Measurements from ENCODE around the gene POLR1E. TPM values are rescaled to one million over a fixed set of nuclear protein-coding genes. Genes with fewer than 3 reads are reported as not detected.

POLR1E gene, protein sequence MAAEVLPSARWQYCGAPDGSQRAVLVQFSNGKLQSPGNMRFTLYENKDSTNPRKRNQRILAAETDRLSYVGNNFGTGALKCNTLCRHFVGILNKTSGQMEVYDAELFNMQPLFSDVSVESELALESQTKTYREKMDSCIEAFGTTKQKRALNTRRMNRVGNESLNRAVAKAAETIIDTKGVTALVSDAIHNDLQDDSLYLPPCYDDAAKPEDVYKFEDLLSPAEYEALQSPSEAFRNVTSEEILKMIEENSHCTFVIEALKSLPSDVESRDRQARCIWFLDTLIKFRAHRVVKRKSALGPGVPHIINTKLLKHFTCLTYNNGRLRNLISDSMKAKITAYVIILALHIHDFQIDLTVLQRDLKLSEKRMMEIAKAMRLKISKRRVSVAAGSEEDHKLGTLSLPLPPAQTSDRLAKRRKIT
- 37.2 to 41.3 TPM (median 38.8 TPM) in 5 replicates for total RNA-seq (2022; extraction: Qiagen RNA extraction)

DNA sequence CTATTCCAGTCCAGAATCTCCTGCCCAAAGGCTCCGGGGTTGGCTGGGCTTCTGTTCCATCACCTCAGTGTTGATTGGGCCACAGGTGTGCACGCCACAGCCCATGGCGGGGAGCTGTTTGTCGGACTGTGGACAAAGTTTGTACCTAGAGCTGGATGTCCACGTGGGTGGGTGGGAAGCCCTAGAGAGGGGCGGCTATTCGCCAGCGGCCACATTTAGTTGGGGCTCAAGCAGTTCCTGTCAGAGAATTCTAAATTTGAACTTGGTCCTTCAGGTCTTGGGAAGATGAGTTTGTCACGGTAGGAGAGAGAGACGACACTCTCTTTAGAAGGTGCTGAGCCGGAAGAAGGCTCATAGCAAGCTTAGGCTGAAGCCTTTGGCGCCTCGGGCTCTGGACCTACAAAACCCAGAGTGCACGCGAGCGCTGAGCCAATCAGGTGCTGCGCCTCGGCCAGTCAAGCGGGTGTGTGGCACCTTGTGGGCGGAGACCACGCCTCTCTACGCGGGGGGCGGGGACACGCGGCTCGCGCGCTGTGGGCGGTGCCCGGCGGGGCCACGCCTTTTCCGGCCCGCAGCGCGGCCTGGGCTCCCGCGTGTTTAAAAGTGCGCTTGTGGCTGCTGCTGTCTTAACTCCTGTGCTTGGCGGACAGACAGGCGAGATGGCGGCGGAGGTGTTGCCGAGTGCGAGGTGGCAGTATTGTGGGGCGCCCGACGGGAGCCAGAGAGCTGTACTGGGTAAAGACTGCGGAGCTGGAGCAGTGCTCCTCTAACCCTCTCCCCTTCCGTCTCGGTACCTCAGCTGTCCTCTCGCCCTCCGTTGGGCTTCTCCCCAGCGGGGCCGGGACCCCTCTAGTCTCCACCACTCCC, at the start of gene POLR1E:
POLR1E (plus strand) TSS at position 560 of the 867 bp plus-strand sequence; CDS start at position 660, 100 bp downstream.

DNA sequence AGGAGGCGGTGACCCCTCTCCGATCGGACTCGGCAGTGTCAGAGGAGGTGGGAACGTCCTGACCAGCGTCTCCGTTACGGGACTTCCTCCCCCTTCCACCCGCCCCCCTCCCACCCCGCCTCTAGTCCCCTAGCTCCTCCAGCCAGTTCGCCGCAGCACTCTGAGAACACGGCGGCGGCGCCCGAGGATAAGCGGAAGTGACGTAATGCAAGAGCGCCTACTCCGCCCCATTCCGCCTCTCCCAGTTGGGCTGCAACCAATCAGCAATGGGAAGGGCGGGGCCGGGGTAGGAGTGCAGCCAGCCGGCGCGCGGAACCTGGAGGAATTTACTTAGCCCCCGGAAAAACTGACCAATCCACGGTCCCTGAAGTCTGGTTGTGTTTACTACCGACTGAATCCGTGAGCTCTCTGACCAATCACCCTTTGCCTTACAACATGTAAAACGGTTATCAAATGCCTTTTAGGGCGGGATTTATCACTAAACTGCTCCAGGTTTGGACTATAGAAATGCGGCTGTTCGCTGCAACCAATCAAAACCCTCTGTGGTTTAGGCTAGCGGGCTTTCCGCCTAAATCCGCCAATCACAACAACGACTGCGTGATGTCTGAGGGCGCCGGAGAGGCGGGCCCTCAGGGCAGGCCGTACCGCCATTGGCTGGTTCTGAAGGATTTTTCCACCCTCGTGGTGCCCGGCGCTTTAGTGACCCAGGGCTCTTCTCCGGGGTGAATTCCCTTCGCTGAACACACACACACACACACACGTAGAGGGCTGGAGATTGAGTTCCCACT, 20.3 kb upstream of the POLR1E start, which contains the start of gene ZBTB5:
ZBTB5 (minus strand) TSS at position 202 of the 788 bp plus-strand sequence. CDS start 22,899 bp downstream, outside the sequence.

Other genes starting within 250 kb of the POLR1E start
- gene GRHPR, start 63.3 kb upstream of the POLR1E start, total RNA-seq (2022; extraction: Qiagen RNA extraction): 140 to 176 TPM (median 172 TPM) in 5 replicates
- gene ZBTB5, start 20.5 kb upstream of the POLR1E start, total RNA-seq (2022; extraction: Qiagen RNA extraction): 6.9 to 9.0 TPM (median 8.4 TPM) in 5 replicates
- 5.7 to 8.3 TPM (median 6.9 TPM) in 5 replicates for gene FBXO10, start 90.4 kb downstream of the POLR1E start, total RNA-seq (2022; extraction: Qiagen RNA extraction)
- 296 to 357 TPM (median 336 TPM) in 5 replicates for gene TOMM5, start 106.6 kb downstream of the POLR1E start, total RNA-seq (2022; extraction: Qiagen RNA extraction)
- 0.03 to 0.05 TPM (median 0.04 TPM) in 4 of 5 replicates, not detected in the other for gene FRMPD1, start 165.0 kb downstream of the POLR1E start, total RNA-seq (2022; extraction: Qiagen RNA extraction)